ENCODE measurements around the gene RPS28.
"Not testable (repeated sequence)": the region's sequence is repeated elsewhere in the genome, so short reads cannot be mapped to it uniquely, and the experiment has no call there.

Gene RPS28

DNA sequence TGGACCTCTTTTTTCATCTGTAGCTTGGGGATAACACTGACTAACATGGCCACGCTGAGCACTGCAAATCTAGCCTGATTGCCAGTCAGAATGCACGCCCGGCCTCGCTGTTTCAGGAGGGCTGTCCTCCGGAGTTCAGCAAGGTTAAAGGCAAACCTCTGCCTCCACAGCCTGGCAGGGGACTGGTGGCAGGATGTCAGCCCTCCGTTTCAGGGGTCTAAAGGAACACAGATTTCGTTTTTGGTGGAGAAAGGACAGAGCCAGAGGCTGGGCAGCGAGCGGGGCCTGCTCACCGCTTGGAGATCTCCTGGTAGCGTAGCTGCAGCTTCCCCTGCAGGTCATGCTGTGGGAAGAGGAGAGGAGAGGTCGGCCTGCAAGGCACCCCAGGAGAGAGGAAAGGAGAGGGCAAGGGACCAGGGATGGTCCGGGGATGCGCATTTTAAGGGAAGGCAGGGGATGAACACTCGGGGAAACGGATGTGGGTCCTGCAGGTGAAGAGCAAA, 681 bp upstream of the RPS28 start:
- peak; percentile 63 for DNase-seq

DNA sequence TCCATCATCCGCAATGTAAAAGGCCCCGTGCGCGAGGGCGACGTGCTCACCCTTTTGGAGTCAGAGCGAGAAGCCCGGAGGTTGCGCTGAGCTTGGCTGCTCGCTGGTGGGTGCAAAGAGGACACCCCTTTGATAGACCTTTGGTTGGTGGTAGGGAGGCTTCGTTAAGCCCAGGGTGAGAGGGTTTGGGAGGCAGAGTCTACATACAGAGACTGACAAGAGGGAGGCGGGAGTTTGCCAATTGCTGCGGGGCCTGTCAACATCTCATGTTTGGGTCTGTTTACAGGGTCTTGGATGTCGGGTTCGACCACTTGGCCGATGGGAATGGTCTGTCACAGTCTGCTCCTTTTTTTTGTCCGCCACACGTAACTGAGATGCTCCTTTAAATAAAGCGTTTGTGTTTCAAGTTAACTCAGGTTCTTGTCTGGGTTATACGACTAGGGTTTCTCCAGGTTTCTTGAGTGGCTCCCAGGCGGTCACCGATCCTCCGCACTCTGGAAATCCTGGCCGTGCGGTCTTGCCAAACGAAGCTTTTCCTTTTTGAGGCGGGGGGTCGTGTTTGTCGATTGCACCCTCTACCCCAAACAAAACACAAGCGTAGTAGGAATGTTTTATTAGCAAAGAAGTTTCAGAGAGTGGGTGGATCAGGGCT, 816 bp downstream of the RPS28 start:
- DNase-seq, result peak; percentile 60

DNA sequence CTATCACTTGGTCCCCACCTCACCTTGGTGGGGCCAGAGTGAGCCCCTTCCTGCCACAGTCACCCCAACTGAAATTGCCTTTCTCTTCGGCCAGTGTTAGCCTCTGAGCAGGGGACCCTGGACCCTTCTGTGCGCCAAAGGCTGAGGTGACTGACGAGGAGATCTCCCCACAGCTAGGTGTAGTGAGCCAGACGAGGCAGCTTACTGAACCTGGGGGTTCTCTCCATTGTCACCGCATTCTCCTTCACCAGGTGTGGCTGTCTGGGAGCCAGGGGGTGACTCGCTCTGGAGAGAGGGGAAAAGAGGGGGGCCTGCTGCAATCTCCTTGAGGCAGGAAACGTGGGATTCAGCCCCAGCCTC, 1.3 kb downstream of the RPS28 start:
- DNase-seq, result no peak

DNA sequence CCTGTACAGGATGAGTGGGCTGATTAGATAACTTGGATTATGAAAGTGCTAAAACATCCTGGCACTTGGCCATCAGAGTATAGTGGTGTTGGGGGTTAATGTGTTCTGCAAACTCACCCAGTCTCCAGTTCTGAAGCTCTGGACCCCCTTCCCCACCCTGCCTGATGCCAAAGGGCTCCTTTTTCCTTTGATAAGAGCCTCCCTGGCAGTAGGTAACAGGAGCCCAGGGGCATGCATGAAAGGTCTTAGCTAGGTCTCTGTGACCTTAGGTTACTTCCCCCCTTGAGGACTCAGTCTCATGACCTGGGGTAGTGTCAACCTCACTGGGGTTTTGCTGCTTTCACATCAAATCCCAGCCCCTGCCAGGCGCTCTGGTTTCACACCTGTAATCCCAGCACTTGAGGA, 2.5 kb downstream of the RPS28 start:
- peak; percentile 29 for DNase-seq

DNA sequence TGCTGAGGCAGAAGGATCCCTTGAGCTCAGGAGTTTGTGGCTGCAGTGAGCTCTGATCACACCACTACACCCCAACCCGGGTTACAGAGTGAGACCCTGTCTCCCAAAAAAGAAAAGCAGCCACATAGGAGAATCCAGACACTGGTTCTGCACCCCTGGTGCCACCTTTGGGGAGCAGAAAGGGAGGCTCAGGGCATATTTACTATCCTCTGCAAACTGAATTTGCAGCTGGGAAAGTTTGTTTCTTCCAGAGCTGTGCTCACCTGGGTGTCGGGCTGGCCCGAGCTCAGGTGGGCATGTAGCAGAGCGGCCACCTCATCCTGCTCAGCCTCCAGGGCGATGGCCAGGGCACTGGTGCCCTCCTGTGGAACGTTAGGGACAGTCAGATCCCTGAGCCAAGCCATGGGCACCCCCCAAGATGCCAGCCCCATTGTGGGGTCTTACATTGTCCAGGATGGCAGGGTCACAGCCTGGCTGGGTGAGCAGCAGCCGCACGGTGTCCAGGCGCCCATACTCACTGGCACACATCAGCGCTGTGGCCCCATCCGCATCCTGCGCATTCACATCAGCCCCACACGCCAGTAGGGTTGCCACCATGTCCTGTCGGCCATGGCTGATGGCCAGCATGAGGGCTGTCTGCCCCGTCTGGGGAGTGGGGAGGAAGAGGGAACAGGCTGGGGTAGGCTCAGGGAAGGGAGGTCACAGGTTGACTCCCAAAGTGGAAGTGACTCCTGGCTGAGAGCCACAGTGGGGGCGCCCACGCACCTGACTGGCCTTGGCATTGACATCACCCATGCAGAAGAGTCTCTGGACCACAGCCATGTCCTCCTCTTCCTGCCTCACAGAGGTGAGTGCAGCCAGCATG, 3.1 kb downstream of the RPS28 start:
- DNase-seq, result no peak

DNA sequence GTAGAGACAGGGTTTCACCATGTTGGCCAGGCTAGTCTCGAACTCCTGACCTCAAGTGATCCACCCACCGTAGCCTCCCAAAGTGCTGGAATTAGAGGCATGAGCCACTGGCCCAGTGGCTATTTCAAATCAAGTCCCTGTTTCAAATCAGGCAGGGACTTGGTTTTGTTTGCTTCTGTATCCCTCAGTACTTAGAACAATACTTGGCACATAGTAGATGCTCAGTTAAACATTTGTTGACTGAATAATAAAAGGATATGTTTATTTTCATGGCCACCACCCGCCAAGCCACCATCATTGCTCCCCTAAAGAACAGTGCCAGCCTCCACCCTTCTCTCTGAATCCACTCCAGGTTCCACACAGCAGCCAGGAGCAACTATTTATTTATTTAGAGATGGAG, 4.2 kb downstream of the RPS28 start:
- DNase-seq, result no peak

DNA sequence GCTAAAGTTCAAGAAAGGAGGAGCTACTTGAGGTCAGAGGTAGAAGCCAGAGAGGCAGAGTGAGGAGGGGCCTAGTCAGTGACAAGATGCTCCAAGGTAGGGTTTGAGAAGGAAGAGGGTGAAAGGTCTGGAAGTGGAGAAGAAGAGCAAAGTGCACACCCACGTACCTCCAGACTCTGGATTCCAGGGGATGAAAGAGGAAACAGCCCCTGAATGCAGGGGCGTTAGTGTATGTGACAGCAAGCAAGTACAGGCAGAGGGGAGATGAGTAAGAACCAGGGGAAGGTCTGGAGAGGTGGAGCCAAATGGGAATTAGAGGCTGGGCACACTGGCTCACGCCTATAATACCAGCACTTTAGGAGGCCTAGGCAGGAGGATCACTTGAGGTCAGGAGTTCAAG, 8.7 kb downstream of the RPS28 start:
- DNase-seq, result no peak

DNA sequence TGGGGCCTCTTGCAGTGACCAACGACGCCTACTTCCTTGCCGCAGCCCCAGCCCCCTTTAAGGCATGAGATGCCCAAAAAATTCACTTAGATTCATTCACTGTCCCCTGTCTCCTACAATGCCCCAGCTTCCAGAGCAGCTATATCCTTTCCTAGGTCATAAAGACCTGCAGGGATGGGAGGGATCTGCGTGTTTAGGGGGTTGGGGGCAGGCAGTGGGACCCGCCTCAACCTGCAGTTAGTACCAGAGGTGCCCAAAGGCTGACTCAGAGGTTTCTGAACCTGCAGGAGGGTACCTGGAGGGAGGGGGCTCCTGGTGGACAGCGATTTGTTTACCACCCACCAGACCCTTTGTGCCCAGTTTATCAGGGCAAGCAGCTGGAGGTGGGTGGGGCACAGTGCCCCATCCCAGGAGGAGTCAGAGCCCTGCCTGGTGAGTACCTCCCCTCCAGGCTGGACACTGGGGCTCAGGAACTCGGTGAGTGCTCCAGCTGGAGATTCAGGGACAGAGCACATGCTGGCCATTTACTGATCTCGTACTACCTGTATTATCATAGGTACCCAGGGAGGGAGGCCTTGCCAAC, 10.1 kb downstream of the RPS28 start:
- DNase-seq, result no peak

DNA sequence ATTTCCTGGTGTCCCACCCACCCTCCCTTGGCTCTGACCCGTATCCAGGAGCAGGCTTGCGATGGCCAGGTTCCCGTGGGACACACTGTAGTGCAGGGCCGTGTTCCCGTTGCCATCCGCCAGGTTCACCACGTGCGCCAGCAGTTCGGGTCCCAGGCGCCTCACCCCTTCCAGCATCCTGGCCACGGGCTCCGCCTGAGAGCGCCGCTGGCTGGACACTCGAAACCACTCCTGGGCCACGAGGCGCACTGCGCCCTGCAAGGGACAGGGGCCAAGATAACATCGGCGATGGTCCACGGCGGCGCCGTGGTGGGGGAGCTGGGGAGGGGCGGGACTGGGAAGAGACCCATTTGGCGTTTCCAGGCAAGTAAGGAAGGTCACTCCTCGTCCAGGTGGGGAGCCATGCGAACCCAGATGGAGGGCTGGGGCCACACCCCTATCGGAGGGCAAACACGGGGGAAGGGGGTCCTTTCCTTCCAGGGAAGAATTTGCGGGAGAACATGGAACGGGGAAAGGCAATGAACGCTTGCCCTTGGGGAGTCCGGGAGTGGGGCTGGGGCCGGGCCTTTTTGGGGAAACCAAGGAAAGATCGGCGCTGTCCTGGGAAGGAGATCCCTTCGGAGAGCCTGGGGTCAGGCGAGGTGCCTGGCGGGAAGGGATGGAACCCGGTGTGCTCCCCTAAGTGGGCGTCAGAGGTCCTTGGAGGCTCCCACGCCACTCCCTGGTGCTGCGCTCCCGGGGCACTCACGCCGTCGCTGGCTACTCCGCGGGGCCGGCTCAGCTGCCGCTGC, 11.9 kb downstream of the RPS28 start:
- no peak for DNase-seq

DNA sequence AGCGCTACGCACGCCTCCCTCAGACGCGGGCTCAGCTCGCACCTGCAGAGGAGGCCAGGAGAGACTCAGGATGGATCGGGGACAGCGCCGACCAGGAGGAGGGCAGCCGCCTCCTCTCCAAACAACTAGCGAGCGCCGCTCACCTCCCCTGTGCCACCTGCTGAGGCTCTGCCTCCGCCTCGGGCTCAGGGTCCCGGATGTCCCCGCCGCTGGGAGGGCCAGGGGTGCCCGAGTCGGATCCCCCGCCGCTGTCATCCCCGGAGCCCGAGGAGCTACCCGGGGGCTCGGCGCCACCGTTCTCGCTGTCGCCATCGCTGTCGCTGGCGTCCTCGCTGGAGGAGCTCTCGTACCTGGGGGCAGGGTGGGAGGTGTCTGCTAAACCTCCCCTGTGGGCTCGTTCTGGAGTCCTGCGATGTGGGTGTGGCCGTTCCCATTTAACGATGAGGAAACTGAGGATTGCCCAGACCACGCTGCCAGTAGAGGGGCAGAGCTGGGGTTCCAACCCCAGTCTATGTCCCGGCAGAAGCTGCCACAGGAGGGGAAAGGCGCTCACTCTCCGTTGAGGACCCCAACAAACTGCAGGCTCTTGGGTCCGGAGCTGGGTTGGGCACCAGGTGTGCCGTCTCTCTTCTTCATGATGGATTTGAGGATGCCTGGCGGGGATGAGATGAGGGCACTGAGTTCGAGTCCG, 12.6 kb downstream of the RPS28 start:
- DNase-seq, result no peak

DNA sequence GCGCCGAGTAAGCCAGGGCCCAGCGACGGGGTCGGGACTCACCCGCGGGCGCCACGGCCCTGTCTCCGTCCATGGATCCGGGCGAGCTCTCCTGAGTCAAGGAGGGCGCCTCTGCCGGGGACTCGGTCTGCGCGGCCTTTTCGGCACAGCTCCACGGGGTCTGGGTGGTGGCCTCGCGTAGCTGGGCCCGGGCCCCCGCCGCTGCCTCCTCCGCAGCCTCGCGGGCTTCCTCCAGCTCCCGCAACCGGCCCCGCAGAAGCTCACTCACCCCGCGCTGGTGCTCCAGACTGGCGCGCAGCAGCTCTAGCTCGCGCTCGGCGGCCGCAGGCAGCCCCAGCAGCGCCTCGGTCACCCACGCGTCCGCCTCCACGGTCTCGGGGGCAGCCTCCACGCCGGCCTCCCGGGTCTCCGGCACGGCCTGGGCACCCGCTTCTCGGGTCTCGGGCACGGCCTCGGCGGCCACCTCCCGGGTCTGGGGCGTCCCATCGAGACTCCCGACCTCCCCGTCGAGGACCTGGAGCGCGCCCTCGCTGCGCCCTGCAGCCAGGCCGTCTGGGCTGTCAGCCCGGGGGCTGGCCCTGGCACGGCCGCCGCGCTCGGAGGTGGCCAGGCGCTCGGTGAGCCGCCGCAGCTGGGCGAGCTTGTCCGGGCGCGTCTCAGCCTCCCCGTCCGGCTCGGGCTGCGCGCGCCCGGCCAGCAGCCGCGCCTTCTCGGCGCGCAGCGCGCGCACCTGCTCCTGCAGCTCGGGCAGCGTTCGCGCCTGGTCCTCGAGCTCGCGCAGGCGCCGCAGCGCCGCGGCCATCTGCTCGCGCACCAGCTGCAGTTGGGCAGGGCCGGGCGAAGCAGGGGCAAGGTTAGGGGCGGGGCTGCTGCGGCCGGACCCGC, 13.4 kb downstream of the RPS28 start:
- DNase-seq, result no peak

DNA sequence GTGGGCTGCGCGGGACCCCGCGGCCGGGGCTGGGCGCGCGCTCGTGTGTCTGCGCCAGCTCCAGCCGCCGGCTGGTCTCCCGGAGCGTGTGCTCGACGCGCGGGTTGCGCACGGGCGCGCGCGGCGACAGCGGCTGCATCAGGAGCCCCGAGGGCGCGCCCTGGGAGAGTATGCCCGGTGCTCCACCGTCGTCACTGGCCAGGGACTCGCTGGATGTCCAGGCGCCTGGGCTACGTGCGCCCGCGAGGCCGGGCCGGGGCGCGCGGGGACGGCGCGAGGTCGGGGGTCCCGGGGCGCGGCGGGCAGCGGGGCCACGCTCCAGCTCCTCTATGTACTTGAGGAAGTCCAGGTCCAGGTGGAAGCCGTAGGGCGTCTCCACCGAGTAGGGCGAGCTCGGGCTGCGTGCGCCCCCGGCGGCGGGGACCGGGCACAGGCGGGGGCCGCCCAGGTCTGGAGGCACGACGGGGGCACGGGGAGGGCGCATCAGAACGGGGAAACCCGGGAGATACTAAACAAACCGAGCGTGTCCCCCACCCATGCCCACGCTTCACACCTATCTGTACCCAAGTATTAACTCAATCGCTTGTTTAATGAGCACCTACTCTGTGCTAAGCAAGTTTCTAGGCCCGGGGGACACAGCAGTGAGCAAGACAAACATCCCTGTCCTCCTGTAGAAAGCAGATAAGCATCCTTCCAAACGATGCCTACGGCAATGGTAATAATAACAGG, 14.2 kb downstream of the RPS28 start:
- no peak for DNase-seq

DNA sequence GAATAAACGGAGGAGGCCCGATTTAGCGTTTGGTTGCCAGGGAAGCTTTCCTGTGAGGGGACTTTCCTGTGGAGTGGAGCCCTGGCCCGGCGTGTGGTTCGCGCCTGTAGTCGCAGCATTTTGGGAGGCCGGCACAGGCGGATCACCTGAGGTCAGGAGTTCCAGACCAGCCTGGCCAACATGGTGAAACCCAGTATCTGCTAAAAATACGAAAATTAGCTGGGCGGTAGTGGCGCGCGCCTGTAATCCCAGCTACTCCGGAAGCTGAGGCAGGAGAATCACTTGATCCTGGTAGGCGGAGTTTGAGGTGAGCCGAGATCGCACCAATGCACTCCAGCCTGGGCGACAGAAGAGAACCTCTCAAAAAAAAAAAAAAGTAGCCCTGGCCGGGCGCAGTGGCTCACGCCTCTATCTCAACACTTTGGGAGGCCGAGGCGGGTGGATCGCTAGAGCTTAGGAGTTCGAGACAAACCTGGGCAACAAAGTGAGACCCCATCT, 14.8 kb downstream of the RPS28 start:
- no peak for DNase-seq

DNA sequence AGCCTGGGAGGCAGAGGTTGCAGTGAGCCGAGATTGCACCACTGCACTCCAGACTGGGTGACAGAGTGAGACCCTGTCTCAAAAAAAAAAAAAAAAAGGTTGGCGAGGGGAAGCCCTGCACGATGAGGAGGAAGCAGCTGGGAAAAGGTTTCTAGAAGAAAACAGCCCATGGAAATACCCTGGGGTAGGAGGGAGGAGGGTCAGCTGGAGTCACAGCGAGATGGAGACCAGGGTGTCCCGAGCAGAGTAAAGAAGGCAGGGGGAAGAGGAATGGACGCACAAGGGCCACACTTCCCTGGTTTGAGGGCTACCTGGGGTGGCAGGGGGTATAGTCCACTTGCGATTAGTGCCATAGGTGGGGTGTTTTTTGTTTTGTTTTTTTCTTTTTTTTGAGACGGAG, 15.4 kb downstream of the RPS28 start:
- no peak for DNase-seq

DNA sequence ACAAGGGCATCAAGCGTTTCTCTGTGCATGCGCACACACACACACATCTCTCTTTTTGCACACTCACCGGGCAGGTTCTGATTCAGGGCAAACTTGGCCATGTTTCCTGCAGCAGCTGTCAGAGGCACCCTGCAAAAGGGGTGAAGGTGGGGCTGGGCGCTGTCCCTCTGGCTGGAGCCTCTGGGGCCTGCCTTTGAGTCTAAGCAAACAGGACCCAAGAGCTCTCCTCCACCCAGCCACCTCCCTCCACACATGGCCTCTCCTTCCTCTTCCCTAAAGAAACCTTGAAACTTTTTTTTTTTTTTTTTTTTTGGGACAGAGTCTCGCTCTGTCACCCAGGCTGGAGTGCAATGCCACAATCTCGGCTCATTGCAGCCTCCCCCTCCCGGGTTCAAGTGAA, 16.4 kb downstream of the RPS28 start:
- DNase-seq, result no peak

DNA sequence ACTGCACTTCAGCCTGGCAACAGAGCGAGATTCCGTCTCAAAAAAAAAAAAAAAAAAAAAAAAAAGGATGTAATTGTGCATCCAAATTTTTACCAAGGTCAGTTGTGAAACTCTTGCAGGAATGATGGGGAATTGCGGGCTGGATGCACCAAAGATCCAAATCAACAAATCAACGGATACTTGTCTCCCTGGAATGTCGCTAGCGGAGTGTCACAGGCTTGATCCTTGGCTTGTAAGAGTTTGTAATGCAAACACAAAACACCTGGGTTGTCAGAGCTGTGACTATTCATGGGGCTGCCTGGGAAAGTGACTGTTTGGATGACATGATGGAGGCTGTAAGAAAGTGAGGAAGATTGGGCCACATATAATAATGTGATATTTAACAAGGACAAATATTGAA, 17.5 kb downstream of the RPS28 start:
- DNase-seq, result no peak

DNA sequence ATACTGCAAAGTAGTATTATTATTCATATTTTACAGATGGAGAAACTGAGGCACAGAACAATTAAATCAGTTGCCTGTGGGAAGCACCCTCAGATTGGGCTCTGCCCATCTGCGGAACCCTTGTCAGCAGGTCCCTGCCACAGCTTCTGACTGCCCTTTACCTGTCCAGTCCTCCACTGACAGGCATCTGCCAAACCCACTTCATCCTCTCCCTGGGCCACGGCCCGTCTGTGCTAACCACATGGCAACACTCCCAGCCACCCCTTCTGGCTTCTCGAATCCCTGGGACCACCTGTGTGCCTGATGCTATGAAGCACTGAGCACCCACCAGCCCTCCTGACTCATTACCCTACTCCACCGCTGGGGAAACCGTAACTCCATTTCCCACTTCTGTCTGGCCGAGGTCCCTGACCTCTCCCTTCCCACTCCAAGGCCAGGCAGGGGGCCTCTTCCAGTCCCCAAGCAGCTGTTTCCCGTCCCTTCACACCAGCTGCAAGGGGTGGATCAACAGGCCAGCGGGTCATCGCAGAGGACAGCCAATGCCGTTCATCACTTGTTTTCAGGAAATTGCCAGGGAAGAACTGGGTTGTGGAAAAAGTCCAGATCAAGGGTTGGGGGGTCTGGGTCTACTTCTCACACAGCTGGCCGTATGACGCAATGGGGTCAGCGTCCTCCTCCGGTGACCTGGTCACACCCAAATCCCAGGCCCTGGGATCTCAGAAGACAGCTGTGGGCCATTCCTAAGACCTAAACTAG, 19.2 kb downstream of the RPS28 start:
- DNase-seq, result no peak

DNA sequence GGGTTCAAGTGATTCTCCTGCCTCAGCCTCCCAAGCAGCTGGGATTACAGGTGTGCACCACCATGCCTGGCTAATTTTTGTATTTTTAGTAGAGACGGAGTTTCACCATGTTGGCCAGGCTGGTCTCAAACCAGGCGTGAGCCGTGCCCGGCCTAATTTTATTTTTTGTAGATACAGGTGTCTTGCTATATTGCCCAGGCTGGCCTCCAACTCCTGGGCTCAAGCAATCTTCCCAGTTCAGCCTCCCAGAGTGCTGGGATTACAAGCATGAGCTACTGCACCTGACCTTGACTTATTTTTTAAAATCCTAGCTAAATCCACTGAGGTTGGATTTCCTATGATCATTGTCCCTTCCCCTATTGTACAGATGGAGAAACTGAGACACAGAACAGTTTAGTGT, 20.2 kb downstream of the RPS28 start:
- DNase-seq, result not testable (repeated sequence)

DNA sequence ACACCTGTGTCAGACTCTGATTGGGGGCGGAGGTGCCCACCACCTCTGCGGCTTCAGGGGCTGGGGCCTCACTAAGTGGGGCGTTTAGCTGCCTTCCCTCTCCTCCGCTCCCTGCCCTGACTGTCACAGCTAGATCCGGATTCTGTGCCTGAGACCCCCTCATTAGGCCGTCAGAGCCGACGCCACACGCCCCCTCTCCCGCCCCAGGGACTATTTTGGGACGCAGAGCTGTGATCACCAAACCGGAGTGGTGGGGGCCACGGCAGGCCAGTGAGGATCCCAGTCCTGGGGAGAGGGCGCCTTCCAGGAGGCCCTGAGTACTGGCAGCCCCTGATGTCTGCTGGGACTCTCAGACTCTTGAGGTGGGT, 21.0 kb downstream of the RPS28 start:
- DNase-seq, result no peak
